ENCODE results near the gene IQSEC3. TPM values are rescaled to one million over a fixed set of nuclear protein-coding genes. Genes with fewer than 3 reads are reported as not detected.
A peak's percentile ranks its signal among the peaks of the same experiment; 100 is the strongest.

Gene IQSEC3
- total RNA-seq, 1 experiment from 2014 or later = 0.55 TPM

DNA sequence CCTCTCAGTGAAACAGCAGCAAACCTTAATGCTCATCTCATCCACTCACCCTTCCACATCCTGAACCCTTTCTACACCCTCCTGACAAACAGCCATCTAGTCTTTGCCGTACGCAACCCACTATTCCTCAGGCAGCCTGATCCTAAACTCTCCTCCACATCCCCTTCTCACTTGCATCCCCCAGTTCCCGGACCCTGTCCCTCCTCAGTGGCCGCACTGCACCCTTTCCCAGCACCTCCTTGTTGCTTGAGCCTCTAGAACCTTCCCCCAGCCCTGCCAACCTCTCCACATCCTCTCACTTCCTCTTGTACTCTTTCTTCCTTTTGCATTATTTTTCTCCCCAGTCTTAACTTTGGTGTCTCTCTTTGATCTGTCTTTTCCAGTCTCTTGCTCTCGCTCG, 42.9 kb downstream of the IQSEC3 start:
- Histone ChIP-seq H2BK5ac (ENCODE audit: insufficient read length, low read length) (no peak overlapping the region), H3K9me3 (ENCODE audit: control insufficient read depth, low read depth, low read length) (no peaks in the 10 kb centered on the region), H3K79me2 (ENCODE audit: insufficient read depth, low read length) (no peaks in the 10 kb centered on the region), H3K27ac (ENCODE audit: insufficient read length, low read depth, low read length) (peak overlapping the region; percentile 57), H3K23me2 (ENCODE audit: insufficient read length, low read depth, low read length, poor library complexity, severe bottlenecking) (no peaks in the 10 kb centered on the region), H4K5ac (ENCODE audit: insufficient read length, low read depth, low read length) (no peak overlapping the region), H2BK20ac (ENCODE audit: low read depth, low read length, poor library complexity, severe bottlenecking) (no peak overlapping the region), H3K4me2 (ENCODE audit: insufficient read depth, insufficient read length, low read length) (no peak overlapping the region), H3K4ac (ENCODE audit: low read depth, low read length) (no peak overlapping the region), H3K9ac (ENCODE audit: extremely low read depth, insufficient read length, low read length) (no peak overlapping the region), H2AK5ac (ENCODE audit: insufficient read length, low read length) (no peak overlapping the region), H3K27me3 (ENCODE audit: insufficient read depth, low read length) (no peaks in the 10 kb centered on the region), H4K8ac (replicated peaks; ENCODE audit: insufficient read length, low read depth, low read length) (no peak overlapping the region), H3K14ac (ENCODE audit: insufficient read depth, low read length) (no peak overlapping the region), H2BK15ac (ENCODE audit: low read depth, low read length) (no peak overlapping the region), H2BK120ac (ENCODE audit: low read depth, low read length, poor library complexity, severe bottlenecking) (no peak overlapping the region), H3K18ac (ENCODE audit: insufficient read length, low read depth, low read length) (no peak overlapping the region), H3K56ac (ENCODE audit: insufficient read length, low read depth, low read length) (no peak overlapping the region), H2AFZ (ENCODE audit: low read length) (no peak overlapping the region), H3K4me1 (ENCODE audit: insufficient read depth, low read length) (peaks cover 6% of the 10 kb centered on the region; the same call in 1 of the 2 replicates), H4K20me1 (ENCODE audit: control insufficient read depth, insufficient read depth, insufficient read length) (no peaks in the 10 kb centered on the region), H2BK12ac (ENCODE audit: insufficient read length, low read depth, low read length) (no peak overlapping the region), H4K91ac (ENCODE audit: insufficient read length, low read depth, low read length) (no peak overlapping the region), H3T11ph (ENCODE audit: low read length) (no peak overlapping the region), H3K79me1 (ENCODE audit: insufficient read depth, low read depth, low read length, poor library complexity, severe bottlenecking) (no peaks in the 10 kb centered on the region), H3K23ac (ENCODE audit: insufficient read length, low read depth, low read length) (no peak overlapping the region)
- DNase-seq = no peak
- no CpG with 5 or more reads among the region's 6 CpGs for WGBS (ENCODE audit: extremely low coverage, insufficient read length, low lambda C conversion rate)
- TF ChIP-seq, protein P1, sequence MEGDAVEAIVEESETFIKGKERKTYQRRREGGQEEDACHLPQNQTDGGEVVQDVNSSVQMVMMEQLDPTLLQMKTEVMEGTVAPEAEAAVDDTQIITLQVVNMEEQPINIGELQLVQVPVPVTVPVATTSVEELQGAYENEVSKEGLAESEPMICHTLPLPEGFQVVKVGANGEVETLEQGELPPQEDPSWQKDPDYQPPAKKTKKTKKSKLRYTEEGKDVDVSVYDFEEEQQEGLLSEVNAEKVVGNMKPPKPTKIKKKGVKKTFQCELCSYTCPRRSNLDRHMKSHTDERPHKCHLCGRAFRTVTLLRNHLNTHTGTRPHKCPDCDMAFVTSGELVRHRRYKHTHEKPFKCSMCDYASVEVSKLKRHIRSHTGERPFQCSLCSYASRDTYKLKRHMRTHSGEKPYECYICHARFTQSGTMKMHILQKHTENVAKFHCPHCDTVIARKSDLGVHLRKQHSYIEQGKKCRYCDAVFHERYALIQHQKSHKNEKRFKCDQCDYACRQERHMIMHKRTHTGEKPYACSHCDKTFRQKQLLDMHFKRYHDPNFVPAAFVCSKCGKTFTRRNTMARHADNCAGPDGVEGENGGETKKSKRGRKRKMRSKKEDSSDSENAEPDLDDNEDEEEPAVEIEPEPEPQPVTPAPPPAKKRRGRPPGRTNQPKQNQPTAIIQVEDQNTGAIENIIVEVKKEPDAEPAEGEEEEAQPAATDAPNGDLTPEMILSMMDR (conservative IDR thresholded peaks at IDR 0.05) = peak; percentile 28; the same call in 1 of the 3 replicates
- H3K27ac Mint-ChIP-seq = peak overlapping the region; percentile 37 to 96 (median 94)
- no peaks in the 10 kb centered on the region for H3K36me3 Mint-ChIP-seq (ENCODE audit: insufficient read depth in 1 of 3, low read depth in 3 of 3)
- no peaks in the 10 kb centered on the region for H3K27me3 Mint-ChIP-seq (ENCODE audit: low read depth)
- H3K9me3 Mint-ChIP-seq = no peaks in the 10 kb centered on the region
- H3K4me3 Mint-ChIP-seq = peak overlapping the region in 1 of 2 experiments; percentile 22; a peak in 2 of 5 replicates
- peaks cover 46 to 49% of the 10 kb centered on the region in 2 experiments for H3K4me1 Mint-ChIP-seq

Data from H9 (cell line).